NCI-H524 treated with DMSO at 0.1 percent for 48 hours (cell line): ENCODE measurements around the gene DDAH1.

Experiments used
- DNase-seq: peaks from one replicate; lab custom pipeline; 2025; lab: John Stamatoyannopoulos, UW

The DDAH1 gene

GRCh38 chr1:85274969-85275453 is 189.9 kb downstream of the DDAH1 start:
- DNase-seq = no peak

GRCh38 chr1:85273397-85273796 is 191.6 kb downstream of the DDAH1 start:
- DNase-seq = no peak

- DNase-seq = no peak
Observed at GRCh38 chr1:85268801-85269585, 196.0 kb downstream of the DDAH1 start.
